HCT116 (cell line): Measurements from ENCODE around the gene NFIX.

Source experiments
- ELF1 ChIP-seq: IDR thresholded peaks from 2 replicates; pipeline ENCODE4 v1.6.1; 2012; ENCODE audit warnings: low read depth, borderline replicate concordance
- EZH2 ChIP-seq: fragments of 200-600 bp; sonication (generic); IDR thresholded peaks from 2 replicates; pipeline ENCODE4 v1.6.1; 2017; ENCODE audit warnings: antibody characterized with exemption, mixed run types
- FOSL1 ChIP-seq: IDR thresholded peaks from 2 replicates; pipeline ENCODE4 v1.6.1; 2012; ENCODE audit warnings: low read depth
- POLR2A ChIP-seq: IDR thresholded peaks from 2 replicates; pipeline ENCODE4 v1.7.0; 2011; ENCODE audit warnings: borderline replicate concordance; ENCODE audit not compliant: insufficient read depth, insufficient read length; ENCODE audit errors: extremely low read depth
- POLR2AphosphoS5 ChIP-seq: IDR thresholded peaks from 2 replicates; pipeline ENCODE4 v1.6.1; 2011; ENCODE audit warnings: mild to moderate bottlenecking, low read depth, low read length, moderate library complexity
- RAD21 ChIP-seq: IDR thresholded peaks from 2 replicates; pipeline ENCODE4 v1.6.1; 2012; ENCODE audit warnings: low read depth, mild to moderate bottlenecking
- SIN3A ChIP-seq: IDR thresholded peaks from 2 replicates; pipeline ENCODE4 v1.6.1; 2012; ENCODE audit warnings: low read depth
- ZFX ChIP-seq: fragments of 450-650 bp; IDR thresholded peaks from 2 replicates; pipeline ENCODE4 v1.6.1; 2017
- ZNF274 ChIP-seq: fragments of 200-500 bp; sonication (Bioruptor generic); IDR thresholded peaks from 2 replicates; pipeline ENCODE4 v1.6.1; 2014; ENCODE audit warnings: mild to moderate bottlenecking, low read depth, low read length, inconsistent platforms
- TF ChIP-seq, protein P1 (sequence below): IDR thresholded peaks from 2 replicates; pipeline ENCODE4 v1.6.1; 2012
- TF ChIP-seq, protein P2 (sequence below), 3 experiments: fragments of 200-600 bp in 1 of 3; sonication (generic) in 1 of 3; IDR thresholded peaks in 2 of 3; conservative IDR thresholded peaks in 1 of 3; 2 replicates each; pipeline ENCODE4 v1.5.1; 2012 to 2017; ENCODE audit warnings: low read depth in 2 of 3, low read length in 2 of 3, antibody characterized with exemption in 1 of 3, borderline replicate concordance in 1 of 3, control low read depth in 1 of 3, mild to moderate bottlenecking in 1 of 3, mixed read lengths in 1 of 3, mixed run types in 1 of 3, moderate library complexity in 1 of 3; ENCODE audit not compliant: insufficient read depth in 1 of 3
- TF ChIP-seq, protein P3 (sequence below): IDR thresholded peaks from 2 replicates; pipeline ENCODE4 v1.6.1; 2012; ENCODE audit warnings: low read depth
- TF ChIP-seq, protein P4 (sequence below): IDR thresholded peaks from 2 replicates; pipeline ENCODE4 v1.6.1; 2012

DNA sequence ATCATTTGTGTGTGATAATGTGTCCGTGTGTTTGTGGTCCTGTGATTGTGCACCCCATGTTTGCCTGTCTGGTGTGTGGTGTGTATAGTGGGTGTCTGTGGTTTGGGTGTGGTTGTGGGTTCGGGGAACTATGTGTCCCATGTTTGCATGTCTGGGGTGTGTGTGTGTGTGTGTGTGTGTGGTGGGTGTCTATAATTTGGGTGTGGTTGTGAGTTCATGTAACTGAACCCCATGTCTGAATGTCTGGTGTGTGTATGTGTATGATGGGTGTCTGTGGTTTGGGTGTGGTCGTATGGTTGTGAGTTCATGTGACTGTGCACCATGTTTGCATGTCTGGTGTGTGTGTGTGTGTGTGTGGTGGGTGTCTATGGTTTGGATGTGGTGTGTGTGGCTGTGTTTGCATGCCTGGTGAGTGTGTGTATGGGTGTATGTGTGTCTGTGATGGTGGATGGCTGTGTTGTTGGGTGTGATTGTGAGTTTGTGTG, 11.1 kb upstream of the NFIX start:
- TF ChIP-seq, protein P1, sequence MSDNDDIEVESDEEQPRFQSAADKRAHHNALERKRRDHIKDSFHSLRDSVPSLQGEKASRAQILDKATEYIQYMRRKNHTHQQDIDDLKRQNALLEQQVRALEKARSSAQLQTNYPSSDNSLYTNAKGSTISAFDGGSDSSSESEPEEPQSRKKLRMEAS = no peak
- TF ChIP-seq, protein P2, sequence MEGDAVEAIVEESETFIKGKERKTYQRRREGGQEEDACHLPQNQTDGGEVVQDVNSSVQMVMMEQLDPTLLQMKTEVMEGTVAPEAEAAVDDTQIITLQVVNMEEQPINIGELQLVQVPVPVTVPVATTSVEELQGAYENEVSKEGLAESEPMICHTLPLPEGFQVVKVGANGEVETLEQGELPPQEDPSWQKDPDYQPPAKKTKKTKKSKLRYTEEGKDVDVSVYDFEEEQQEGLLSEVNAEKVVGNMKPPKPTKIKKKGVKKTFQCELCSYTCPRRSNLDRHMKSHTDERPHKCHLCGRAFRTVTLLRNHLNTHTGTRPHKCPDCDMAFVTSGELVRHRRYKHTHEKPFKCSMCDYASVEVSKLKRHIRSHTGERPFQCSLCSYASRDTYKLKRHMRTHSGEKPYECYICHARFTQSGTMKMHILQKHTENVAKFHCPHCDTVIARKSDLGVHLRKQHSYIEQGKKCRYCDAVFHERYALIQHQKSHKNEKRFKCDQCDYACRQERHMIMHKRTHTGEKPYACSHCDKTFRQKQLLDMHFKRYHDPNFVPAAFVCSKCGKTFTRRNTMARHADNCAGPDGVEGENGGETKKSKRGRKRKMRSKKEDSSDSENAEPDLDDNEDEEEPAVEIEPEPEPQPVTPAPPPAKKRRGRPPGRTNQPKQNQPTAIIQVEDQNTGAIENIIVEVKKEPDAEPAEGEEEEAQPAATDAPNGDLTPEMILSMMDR (IDR thresholded peaks at IDR 0.05 in 2 of 3, conservative IDR thresholded peaks at IDR 0.05 in 1 of 3; ENCODE audit: borderline replicate concordance in 1 of 3, insufficient read depth in 1 of 3, low read depth in 2 of 3, low read length in 2 of 3) = no peak
- TF ChIP-seq, protein P3, sequence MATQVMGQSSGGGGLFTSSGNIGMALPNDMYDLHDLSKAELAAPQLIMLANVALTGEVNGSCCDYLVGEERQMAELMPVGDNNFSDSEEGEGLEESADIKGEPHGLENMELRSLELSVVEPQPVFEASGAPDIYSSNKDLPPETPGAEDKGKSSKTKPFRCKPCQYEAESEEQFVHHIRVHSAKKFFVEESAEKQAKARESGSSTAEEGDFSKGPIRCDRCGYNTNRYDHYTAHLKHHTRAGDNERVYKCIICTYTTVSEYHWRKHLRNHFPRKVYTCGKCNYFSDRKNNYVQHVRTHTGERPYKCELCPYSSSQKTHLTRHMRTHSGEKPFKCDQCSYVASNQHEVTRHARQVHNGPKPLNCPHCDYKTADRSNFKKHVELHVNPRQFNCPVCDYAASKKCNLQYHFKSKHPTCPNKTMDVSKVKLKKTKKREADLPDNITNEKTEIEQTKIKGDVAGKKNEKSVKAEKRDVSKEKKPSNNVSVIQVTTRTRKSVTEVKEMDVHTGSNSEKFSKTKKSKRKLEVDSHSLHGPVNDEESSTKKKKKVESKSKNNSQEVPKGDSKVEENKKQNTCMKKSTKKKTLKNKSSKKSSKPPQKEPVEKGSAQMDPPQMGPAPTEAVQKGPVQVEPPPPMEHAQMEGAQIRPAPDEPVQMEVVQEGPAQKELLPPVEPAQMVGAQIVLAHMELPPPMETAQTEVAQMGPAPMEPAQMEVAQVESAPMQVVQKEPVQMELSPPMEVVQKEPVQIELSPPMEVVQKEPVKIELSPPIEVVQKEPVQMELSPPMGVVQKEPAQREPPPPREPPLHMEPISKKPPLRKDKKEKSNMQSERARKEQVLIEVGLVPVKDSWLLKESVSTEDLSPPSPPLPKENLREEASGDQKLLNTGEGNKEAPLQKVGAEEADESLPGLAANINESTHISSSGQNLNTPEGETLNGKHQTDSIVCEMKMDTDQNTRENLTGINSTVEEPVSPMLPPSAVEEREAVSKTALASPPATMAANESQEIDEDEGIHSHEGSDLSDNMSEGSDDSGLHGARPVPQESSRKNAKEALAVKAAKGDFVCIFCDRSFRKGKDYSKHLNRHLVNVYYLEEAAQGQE = no peak
- TF ChIP-seq POLR2AphosphoS5 (no peak), POLR2A (no peak), FOSL1 (no peak), ELF1 (no peak), SIN3A (no peak), ZNF274 (no peak), RAD21 (no peak), EZH2 (no peak), ZFX (no peak)
- TF ChIP-seq, protein P4, sequence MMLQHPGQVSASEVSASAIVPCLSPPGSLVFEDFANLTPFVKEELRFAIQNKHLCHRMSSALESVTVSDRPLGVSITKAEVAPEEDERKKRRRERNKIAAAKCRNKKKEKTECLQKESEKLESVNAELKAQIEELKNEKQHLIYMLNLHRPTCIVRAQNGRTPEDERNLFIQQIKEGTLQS = no peak
